HepG2 (cell line): ENCODE data around the gene CHID1. TPM values are rescaled to one million over a fixed set of nuclear protein-coding genes. Genes with fewer than 3 reads are reported as not detected.

Source experiments
- FOSL1 ChIP-seq: sonication (generic); formaldehyde crosslinking; IDR thresholded peaks from 2 replicates; pipeline ENCODE4 v1.9.0; 2021; ENCODE audit warnings: missing genetic modification reagents, borderline replicate concordance
- GPN1 ChIP-seq: sonication (generic); formaldehyde crosslinking; IDR thresholded peaks from 2 replicates; pipeline ENCODE4 v1.5.1; 2020; ENCODE audit warnings: missing genetic modification reagents, borderline replicate concordance
- HDAC6 ChIP-seq: fragments of 200-600 bp; sonication (generic); IDR thresholded peaks from 2 replicates; pipeline ENCODE4 v1.7.0; 2017; ENCODE audit warnings: mild to moderate bottlenecking, antibody characterized with exemption, low read length, low read depth
- HES4 ChIP-seq: sonication (generic); formaldehyde crosslinking; IDR thresholded peaks from 2 replicates; pipeline ENCODE4 v1.9.0; 2021; ENCODE audit warnings: mild to moderate bottlenecking, missing genetic modification reagents, borderline replicate concordance
- HMG20A ChIP-seq: IDR thresholded peaks from 2 replicates; pipeline ENCODE4 v1.6.1; 2016; ENCODE audit warnings: borderline replicate concordance
- HMGA1 ChIP-seq: sonication (generic); formaldehyde crosslinking; conservative IDR thresholded peaks from 2 replicates; pipeline ENCODE4 v1.4.0; 2020; ENCODE audit warnings: missing genetic modification reagents
- KAT8 ChIP-seq: IDR thresholded peaks from 2 replicates; pipeline ENCODE4 v1.6.1; 2016; ENCODE audit warnings: missing genetic modification reagents, missing compliant biosample characterization
- KLF9 ChIP-seq: IDR thresholded peaks from 2 replicates; pipeline ENCODE4 v1.6.1; 2016; ENCODE audit warnings: low read depth
- MBD4 ChIP-seq: IDR thresholded peaks from 2 replicates; pipeline ENCODE4 v1.6.1; 2012; ENCODE audit warnings: low read length, inconsistent platforms, borderline replicate concordance
- MBNL3 ChIP-seq: fragments of 250-450 bp; sonication (Bioruptor Pico); conservative IDR thresholded peaks from 2 replicates; pipeline ENCODE4 v1.8.0; 2022; ENCODE audit warnings: mild to moderate bottlenecking, inconsistent platforms
- MEIS1 ChIP-seq: sonication (generic); formaldehyde crosslinking; IDR thresholded peaks from 2 replicates; pipeline ENCODE4 v1.9.0; 2021; ENCODE audit warnings: mild to moderate bottlenecking, missing genetic modification reagents, moderate library complexity, borderline replicate concordance
- NFATC3 ChIP-seq: sonication (generic); formaldehyde crosslinking; IDR thresholded peaks from 2 replicates; pipeline ENCODE4 v1.5.1; 2020; ENCODE audit warnings: mild to moderate bottlenecking, missing genetic modification reagents
- NR2C2 ChIP-seq: sonication (generic); formaldehyde crosslinking; IDR thresholded peaks from 2 replicates; pipeline ENCODE4 v1.4.0; 2020; ENCODE audit warnings: missing genetic modification reagents, mild to moderate bottlenecking, moderate library complexity, borderline replicate concordance
- PHF20 ChIP-seq: sonication (generic); formaldehyde crosslinking; IDR thresholded peaks from 2 replicates; pipeline ENCODE4 v1.5.0; 2020; ENCODE audit warnings: mild to moderate bottlenecking, missing genetic modification reagents
- RARA ChIP-seq: IDR thresholded peaks from 2 replicates; pipeline ENCODE4 v1.6.1; 2016; ENCODE audit warnings: missing genetic modification reagents, missing compliant biosample characterization
- RORA ChIP-seq: sonication (generic); formaldehyde crosslinking; IDR thresholded peaks from 2 replicates; pipeline ENCODE4 v1.5.0; 2020; ENCODE audit warnings: mild to moderate bottlenecking, missing genetic modification reagents, moderate library complexity
- SALL2 ChIP-seq: sonication (generic); formaldehyde crosslinking; IDR thresholded peaks from 2 replicates; pipeline ENCODE4 v1.8.1; 2023; ENCODE audit warnings: mild to moderate bottlenecking, missing genetic modification reagents, inconsistent platforms
- SIN3A ChIP-seq: IDR thresholded peaks from 2 replicates; pipeline ENCODE4 v1.6.1; 2011; ENCODE audit warnings: low read depth, mild to moderate bottlenecking, control low read depth, low read length, borderline replicate concordance
- SP4 ChIP-seq: sonication (generic); formaldehyde crosslinking; IDR thresholded peaks from 2 replicates; pipeline ENCODE4 v1.8.1; 2023; ENCODE audit warnings: mild to moderate bottlenecking, missing genetic modification reagents
- SRF ChIP-seq: IDR thresholded peaks from 2 replicates; pipeline ENCODE4 v1.6.1; 2011; ENCODE audit warnings: mild to moderate bottlenecking, low read depth, low read length, moderate library complexity
- TMF1 ChIP-seq: sonication (generic); formaldehyde crosslinking; IDR thresholded peaks from 2 replicates; pipeline ENCODE4 v1.8.1; 2022; ENCODE audit warnings: low read depth, missing genetic modification reagents
- YEATS2 ChIP-seq: sonication (generic); formaldehyde crosslinking; IDR thresholded peaks from 2 replicates; pipeline ENCODE4 v1.4.0; 2020; ENCODE audit warnings: missing genetic modification reagents, borderline replicate concordance
- ZKSCAN1 ChIP-seq: fragments of 150-350 bp; IDR thresholded peaks from 2 replicates; pipeline ENCODE4 v1.6.1; 2014; ENCODE audit warnings: low read length
- ZMYM2 ChIP-seq: sonication (generic); formaldehyde crosslinking; IDR thresholded peaks from 2 replicates; pipeline ENCODE4 v1.8.0; 2022; ENCODE audit warnings: mild to moderate bottlenecking, missing genetic modification reagents
- ZNF121 ChIP-seq: sonication (generic); formaldehyde crosslinking; IDR thresholded peaks from 2 replicates; pipeline ENCODE4 v1.5.0; 2020; ENCODE audit warnings: mild to moderate bottlenecking, missing genetic modification reagents
- ZNF296 ChIP-seq: sonication (generic); formaldehyde crosslinking; conservative IDR thresholded peaks from 2 replicates; pipeline ENCODE4 v1.5.0; 2020; ENCODE audit warnings: mild to moderate bottlenecking, missing genetic modification reagents
- ZNF569 ChIP-seq: sonication (generic); formaldehyde crosslinking; IDR thresholded peaks from 2 replicates; pipeline ENCODE4 v1.5.0; 2020; ENCODE audit warnings: mild to moderate bottlenecking, missing genetic modification reagents, moderate library complexity, borderline replicate concordance
- ZNF652 ChIP-seq: IDR thresholded peaks from 2 replicates; pipeline ENCODE4 v1.6.1; 2016; ENCODE audit warnings: low read depth, borderline replicate concordance
- ZNF678 ChIP-seq: sonication (generic); formaldehyde crosslinking; IDR thresholded peaks from 2 replicates; pipeline ENCODE4 v1.4.0; 2020; ENCODE audit warnings: mild to moderate bottlenecking, missing genetic modification reagents
- ZNF768 ChIP-seq: sonication (generic); formaldehyde crosslinking; IDR thresholded peaks from 2 replicates; pipeline ENCODE4 v1.4.0; 2020; ENCODE audit warnings: missing genetic modification reagents
- ZSCAN21 ChIP-seq: sonication (generic); formaldehyde crosslinking; IDR thresholded peaks from 2 replicates; pipeline ENCODE4 v1.8.0; 2022; ENCODE audit warnings: mild to moderate bottlenecking, missing genetic modification reagents, moderate library complexity, borderline replicate concordance
- polyA plus RNA-seq, 8 experiments: library from polyadenylated mRNA; depleted of rRNA in 3 of 8; stranded (reverse) in 7 of 8; unstranded in 1 of 8; fragments of >200 nt; fragmentation: Illumina TruSeq in 4 of 8; extraction: Trizol in 4 of 8; gene quantifications; 2 replicates each; pipeline versions ENCODE4 v1.2.1 to v1.2.3, GENCODE V29; 2011 to 2016; ENCODE audit warnings: low read depth in 4 of 8, missing spikeins in 1 of 8, mixed read lengths in 1 of 8; ENCODE audit not compliant: insufficient read depth in 1 of 8
- total RNA-seq, 5 experiments: library from RNA; depleted of rRNA; stranded (reverse); fragments of >200 nt; fragmentation: Illumina TruSeq; extraction: Trizol; gene quantifications; 2 replicates each; pipeline ENCODE4 v1.2.3, GENCODE V29; 2016; ENCODE audit warnings: low read depth in 1 of 5
- TF ChIP-seq, protein P1 (sequence below): sonication (generic); formaldehyde crosslinking; IDR thresholded peaks from 2 replicates; pipeline ENCODE4 v1.5.0; 2020; ENCODE audit warnings: missing genetic modification reagents

Gene CHID1
- total and polyA plus RNA-seq, 2 of the 13 experiments (the other 11 are each of a cell fraction or from before 2014, with no cell fraction given): 65.1 to 93.6 TPM

DNA sequence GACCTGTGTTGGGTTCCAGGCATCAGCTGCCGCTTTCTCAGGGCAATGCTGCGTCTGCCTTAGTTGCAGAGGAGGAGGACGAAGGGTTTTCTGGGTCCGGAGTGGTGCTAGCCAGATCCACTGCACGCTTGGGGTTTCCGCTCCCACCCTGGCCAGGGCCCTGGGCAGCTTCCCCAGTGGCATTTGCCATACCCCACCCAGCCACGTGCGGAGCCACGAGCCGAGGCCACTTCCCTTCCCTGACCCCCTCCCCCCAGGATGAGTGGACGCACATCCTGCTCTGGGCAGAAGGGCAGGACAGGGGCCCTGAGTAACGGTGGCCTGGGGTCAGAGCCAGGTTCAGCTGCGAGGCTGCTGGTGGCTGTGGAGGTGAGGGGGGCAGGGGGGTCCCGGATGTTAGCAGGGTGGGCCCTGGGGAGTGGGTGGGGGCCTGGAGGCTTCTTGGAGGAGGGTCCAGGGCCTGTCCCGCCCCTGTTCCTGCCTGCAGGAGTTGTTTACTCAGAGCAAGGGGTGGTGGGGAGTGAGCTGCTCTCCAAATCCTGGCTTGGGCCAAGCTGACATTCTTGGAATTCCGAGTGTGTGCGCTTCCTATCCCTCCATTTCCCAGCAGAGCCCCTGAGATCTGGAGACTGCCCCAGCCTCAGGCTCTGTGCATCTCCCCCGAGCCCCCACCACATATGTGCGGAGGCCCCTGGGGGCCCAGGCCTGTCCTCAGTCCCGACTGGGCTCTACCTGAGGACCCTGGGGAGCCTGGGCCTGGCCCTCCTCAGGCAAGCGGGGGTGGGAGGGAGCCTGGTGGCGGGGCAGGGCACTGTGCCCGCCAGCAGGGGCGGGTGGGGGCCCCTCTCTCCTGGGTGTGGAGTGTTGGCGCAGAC lies 66.6 kb downstream of the CHID1 start (continued):
- TF ChIP-seq SP4 (CRISPR knock-in tag) (peak; percentile 42; the same call in 1 of the 2 replicates), HMG20A (CRISPR knock-in tag) (no peak; the same call in 1 of the 2 replicates), FOSL1 (CRISPR knock-in tag) (no peak), ZMYM2 (peak; percentile 79; the same call in 1 of the 2 replicates), ZNF652 (CRISPR knock-in tag) (no peak), ZKSCAN1 (no peak), HDAC6 (no peak), SIN3A (peak; percentile 40; the same call in 1 of the 2 replicates), ZNF678 (no peak), HMGA1 (CRISPR knock-in tag) (no peak), MBD4 (no peak), RARA (CRISPR knock-in tag) (peak; percentile 92), SRF (no peak), ZNF569 (no peak), ZSCAN21 (CRISPR knock-in tag) (peak; percentile 68; the same call in 1 of the 2 replicates), KLF9 (no peak), NR2C2 (CRISPR knock-in tag) (0 out of 2 replicates have a peak, but pooled peaks have one; percentile 58), GPN1 (peak; percentile 47; the same call in 1 of the 2 replicates), ZNF768 (CRISPR knock-in tag) (no peak), TMF1 (CRISPR knock-in tag) (no peak), ZNF121 (CRISPR knock-in tag) (peak; percentile 60; the same call in 1 of the 2 replicates), SALL2 (CRISPR knock-in tag) (no peak), MBNL3 (CRISPR knock-in tag) (no peak), HES4 (CRISPR knock-in tag) (no peak), YEATS2 (CRISPR knock-in tag) (peak; percentile 74; the same call in 1 of the 2 replicates), KAT8 (CRISPR knock-in tag) (peak; percentile 67), PHF20 (CRISPR knock-in tag) (0 out of 2 replicates have a peak, but pooled peaks have one; percentile 47), RORA (CRISPR knock-in tag) (no peak), ZNF296 (CRISPR knock-in tag) (0 out of 2 replicates have a peak, but pooled peaks have one; percentile 37), MEIS1 (CRISPR knock-in tag) (peak; percentile 20; the same call in 1 of the 2 replicates), NFATC3 (CRISPR knock-in tag) (no peak)
- TF ChIP-seq, protein P1, sequence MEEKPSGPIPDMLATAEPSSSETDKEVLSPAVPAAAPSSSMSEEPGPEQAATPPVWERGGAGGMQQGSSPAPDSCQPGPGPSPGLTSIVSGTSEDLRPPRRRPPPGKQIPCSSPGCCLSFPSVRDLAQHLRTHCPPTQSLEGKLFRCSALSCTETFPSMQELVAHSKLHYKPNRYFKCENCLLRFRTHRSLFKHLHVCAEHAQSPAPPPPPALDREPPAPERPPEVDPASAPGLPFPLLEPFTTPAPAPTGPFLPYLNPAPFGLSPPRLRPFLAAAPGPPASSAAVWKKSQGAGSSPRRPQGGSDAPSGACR (CRISPR knock-in tag): no peak
